ENCODE results near the gene SIGLECL1. TPM values are rescaled to one million over a fixed set of nuclear protein-coding genes. Genes with fewer than 3 reads are reported as not detected.

Gene SIGLECL1
- total RNA-seq, result not detected in 2 replicates

DNA sequence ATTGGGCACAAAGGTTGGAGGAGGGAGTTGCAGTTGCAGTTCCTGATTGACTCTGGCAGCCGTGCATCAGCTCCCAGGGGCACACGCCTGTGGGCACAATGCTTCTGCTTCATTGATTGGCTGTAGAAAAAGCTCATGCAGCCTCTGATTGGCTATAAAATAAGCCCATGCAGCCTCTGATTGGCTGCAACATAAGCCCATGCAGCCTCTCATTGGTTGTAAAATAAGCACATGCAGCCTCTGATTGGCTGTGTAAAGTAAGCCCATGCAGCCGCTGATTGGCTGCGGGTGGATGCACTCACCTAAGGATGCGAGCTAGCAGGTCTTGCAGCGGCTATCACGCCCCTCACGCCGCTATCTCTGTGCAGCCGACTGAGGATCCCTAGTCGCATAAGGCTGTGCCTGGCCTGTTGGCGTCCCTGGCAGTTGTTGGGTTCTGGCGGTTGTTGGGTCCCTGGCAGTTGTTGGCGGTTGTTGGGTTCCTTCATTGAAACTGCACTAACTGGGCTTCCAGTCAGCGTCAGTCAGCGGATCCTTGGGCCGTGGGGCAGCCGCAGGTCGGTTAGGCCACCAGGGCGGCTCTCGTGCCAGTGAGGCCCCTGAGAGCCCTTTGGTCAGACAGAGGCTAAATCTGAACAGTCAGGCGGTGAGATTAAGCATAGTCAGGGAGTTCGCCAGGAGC lies at the start of gene SIGLECL1:
TSS of gene SIGLECL1 (plus strand) at position 295 of the 682 bp plus-strand sequence. CDS start 12,993 bp downstream, outside the sequence.

DNA sequence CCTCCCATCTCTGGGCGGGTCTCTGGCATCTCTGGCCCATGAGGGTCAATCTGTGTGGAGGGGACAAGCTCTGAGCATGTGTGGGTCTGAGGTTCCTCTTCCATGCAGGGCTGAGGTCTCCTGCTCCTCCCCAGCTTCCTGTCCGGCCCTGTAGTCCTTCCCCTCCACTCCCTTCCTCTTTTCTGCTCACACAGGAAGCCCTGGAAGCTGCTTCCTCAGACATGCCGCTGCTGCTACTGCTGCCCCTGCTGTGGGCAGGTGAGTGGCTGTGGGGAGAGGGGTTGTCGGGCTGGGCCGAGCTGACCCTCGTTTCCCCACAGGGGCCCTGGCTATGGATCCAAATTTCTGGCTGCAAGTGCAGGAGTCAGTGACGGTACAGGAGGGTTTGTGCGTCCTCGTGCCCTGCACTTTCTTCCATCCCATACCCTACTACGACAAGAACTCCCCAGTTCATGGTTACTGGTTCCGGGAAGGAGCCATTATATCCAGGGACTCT lies 25.9 kb upstream of the SIGLECL1 start, which contains the start of gene CD33:
TSS of gene CD33 (plus strand) at position 183 of the 496 bp plus-strand sequence. CDS start at position 222, 39 bp downstream.

DNA sequence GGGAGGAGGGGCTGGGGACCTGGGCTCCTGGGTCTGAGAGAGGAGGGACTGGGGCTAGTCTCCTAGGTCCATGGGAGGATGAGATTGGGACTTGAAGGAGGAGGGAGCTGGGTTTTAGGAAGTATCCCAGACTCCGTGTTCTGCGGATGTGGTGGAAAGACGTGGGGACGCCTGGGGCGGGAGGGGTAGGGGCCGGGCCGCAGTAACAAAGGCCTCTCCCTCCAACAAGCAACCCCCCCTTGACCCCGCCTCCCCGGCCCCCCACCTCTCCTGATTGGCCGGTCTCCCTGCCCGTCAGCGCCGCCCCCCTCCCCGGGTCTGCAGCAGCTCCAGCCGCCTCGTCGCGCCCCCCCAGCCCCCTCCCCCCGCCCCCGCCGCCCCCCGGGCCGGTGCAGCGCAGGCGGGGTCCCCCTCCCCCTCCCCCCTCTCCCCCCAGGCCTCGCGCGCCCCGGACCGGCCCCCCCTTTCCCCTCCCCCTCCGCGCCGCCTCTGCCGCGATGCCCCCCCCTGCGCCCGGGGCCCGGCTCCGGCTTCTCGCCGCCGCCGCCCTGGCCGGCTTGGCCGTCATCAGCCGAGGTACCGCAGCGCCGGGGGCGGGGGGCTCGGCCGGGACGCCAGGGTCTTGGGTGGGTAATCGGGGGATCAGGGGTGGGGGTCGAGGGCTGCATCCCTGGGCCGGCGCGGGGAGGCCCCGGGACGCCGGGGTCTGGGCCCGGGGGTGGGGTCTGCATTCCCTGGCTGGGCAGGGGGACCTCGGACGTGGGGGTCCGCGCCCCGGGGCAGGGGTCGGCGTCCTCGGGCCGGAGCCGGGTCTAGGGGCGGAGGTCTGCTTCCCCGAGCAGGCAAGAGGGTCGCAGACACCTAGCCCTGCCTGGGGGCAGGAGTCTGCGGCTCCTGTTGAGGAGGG lies 60.7 kb downstream of the SIGLECL1 start, which contains the start of gene IGLON5:
TSS of gene IGLON5 (plus strand) at position 294 of the 907 bp plus-strand sequence. CDS start at position 498, 204 bp downstream.

Other genes with a start within 250 kb of the SIGLECL1 start
- gene KLK8, start 249.5 kb upstream of the SIGLECL1 start, total RNA-seq, result not detected in 2 replicates
- gene KLK10, start 231.4 kb upstream of the SIGLECL1 start, total RNA-seq, result not detected in 2 replicates
- gene KLK11, start 224.5 kb upstream of the SIGLECL1 start, total RNA-seq, result not detected in 2 replicates
- gene KLK12, start 216.1 kb upstream of the SIGLECL1 start, total RNA-seq, result not detected in 2 replicates
- gene KLK13, start 186.0 kb upstream of the SIGLECL1 start, total RNA-seq, result not detected in 2 replicates
- not detected in 2 replicates for gene KLK14, start 168.2 kb upstream of the SIGLECL1 start, total RNA-seq
- gene CTU1, start 142.7 kb upstream of the SIGLECL1 start, total RNA-seq, result 3.8 and 5.5 TPM in 2 replicates
- 0.09 TPM in 1 of 2 replicates, not detected in the other for gene SIGLEC9, start 126.2 kb upstream of the SIGLECL1 start, total RNA-seq
- 0.09 TPM in 1 of 2 replicates, not detected in the other for gene SIGLEC7, start 108.8 kb upstream of the SIGLECL1 start, total RNA-seq
- not detected in 2 replicates for gene CD33, start 26.0 kb upstream of the SIGLECL1 start, total RNA-seq
- not detected in 2 replicates for gene IGLON5, start 60.6 kb downstream of the SIGLECL1 start, total RNA-seq
- 0.14 and 0.28 TPM in 2 replicates for gene VSIG10L, start 91.1 kb downstream of the SIGLECL1 start, total RNA-seq
- gene ETFB, start 115.3 kb downstream of the SIGLECL1 start, total RNA-seq, result 189 and 194 TPM in 2 replicates
- gene CLDND2, start 117.9 kb downstream of the SIGLECL1 start, total RNA-seq, result 0.14 and 0.18 TPM in 2 replicates
- not detected in 2 replicates for gene NKG7, start 121.6 kb downstream of the SIGLECL1 start, total RNA-seq
- not detected in 2 replicates for gene LIM2, start 136.9 kb downstream of the SIGLECL1 start, total RNA-seq
- gene C19orf84, start 139.5 kb downstream of the SIGLECL1 start, total RNA-seq, result not detected in 2 replicates
- not detected in 2 replicates for gene SIGLEC10, start 166.6 kb downstream of the SIGLECL1 start, total RNA-seq
- gene SIGLEC8, start 207.4 kb downstream of the SIGLECL1 start, total RNA-seq, result not detected in 2 replicates
- gene CEACAM18, start 227.5 kb downstream of the SIGLECL1 start, total RNA-seq, result not detected in 2 replicates

Measured in smooth muscle cell of bladder (primary cell).